Fibroblast of pulmonary artery (primary cell): Measurements from ENCODE around the gene LIPH.
"Not testable (repeated sequence)": the region's sequence is repeated elsewhere in the genome, so short reads cannot be mapped to it uniquely, and the experiment has no call there.

ENCODE experiments used
- DNase-seq: peaks from one replicate; pipeline ENCODE4 v3.0.0-alpha.2; 2010; ENCODE audit warnings: low read depth
- H3K4me3 ChIP-seq: replicated peaks from 2 replicates; pipeline ENCODE4 v1.5.1; 2011; ENCODE audit warnings: low read depth, mild to moderate bottlenecking, control low read depth, low read length, moderate library complexity
- CTCF ChIP-seq: IDR thresholded peaks from 2 replicates; pipeline ENCODE4 v1.5.1; 2011; ENCODE audit warnings: mild to moderate bottlenecking, control low read depth, low read length, inconsistent platforms; ENCODE audit errors: missing control alignments

LIPH gene

GRCh38 chr3:185561374-185561943 lies 9.1 kb upstream of the LIPH start:
- no peak for TF ChIP-seq CTCF
- H3K4me3 ChIP-seq: no peak overlapping the region
- no peak for DNase-seq

GRCh38 chr3:185560676-185561075 lies 8.3 kb upstream of the LIPH start:
- no peak for DNase-seq
- H3K4me3 ChIP-seq: no peak overlapping the region
- TF ChIP-seq CTCF: no peak

GRCh38 chr3:185559706-185560090 lies 7.3 kb upstream of the LIPH start:
- TF ChIP-seq CTCF: no peak
- no peak overlapping the region for H3K4me3 ChIP-seq
- DNase-seq: no peak

- H3K4me3 ChIP-seq: no peak overlapping the region
- no peak for TF ChIP-seq CTCF
- DNase-seq: no peak
Measured at GRCh38 chr3:185558395-185558794, 6.0 kb upstream of the LIPH start.

GRCh38 chr3:185556640-185557039 lies 4.3 kb upstream of the LIPH start:
- not testable (repeated sequence) for H3K4me3 ChIP-seq, DNase-seq

- no peak for TF ChIP-seq CTCF
- DNase-seq: no peak
- H3K4me3 ChIP-seq: no peak overlapping the region
Measured at GRCh38 chr3:185555860-185556347, 3.5 kb upstream of the LIPH start.

- TF ChIP-seq CTCF: no peak
- DNase-seq: no peak
- H3K4me3 ChIP-seq: no peak overlapping the region
Measured at GRCh38 chr3:185555101-185555501, 2.7 kb upstream of the LIPH start.
